GM21526 (cell line): ENCODE results near the gene TSPAN3.

Experiments used
- ATAC-seq: cut with Tn5 transposase; IDR thresholded peaks from one replicate; pipeline ENCODE4 v1.9.1; 2021; ENCODE audit warnings: moderate library complexity; ENCODE audit not compliant: unreplicated experiment, low FRiP score

The TSPAN3 gene

DNA sequence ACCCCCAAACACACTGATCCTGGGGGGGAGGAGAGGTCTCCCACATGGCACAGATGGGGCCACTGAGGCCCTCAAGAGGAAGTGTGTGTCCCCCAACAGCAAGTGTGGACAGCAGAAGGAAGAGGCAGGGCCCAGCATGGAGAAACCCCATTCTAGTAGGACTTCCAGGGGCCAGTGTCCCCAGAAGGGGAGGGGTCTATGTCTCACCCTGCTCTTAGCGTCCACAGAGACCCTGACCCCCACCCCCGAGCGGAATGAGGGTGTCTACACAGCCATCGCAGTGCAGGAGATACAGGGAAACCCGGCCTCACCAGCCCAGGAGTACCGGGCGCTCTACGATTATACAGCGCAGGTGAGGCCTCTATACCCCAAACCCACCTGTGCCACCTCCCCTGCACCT lies 35.3 kb downstream of the TSPAN3 start:
- no peak for ATAC-seq

DNA sequence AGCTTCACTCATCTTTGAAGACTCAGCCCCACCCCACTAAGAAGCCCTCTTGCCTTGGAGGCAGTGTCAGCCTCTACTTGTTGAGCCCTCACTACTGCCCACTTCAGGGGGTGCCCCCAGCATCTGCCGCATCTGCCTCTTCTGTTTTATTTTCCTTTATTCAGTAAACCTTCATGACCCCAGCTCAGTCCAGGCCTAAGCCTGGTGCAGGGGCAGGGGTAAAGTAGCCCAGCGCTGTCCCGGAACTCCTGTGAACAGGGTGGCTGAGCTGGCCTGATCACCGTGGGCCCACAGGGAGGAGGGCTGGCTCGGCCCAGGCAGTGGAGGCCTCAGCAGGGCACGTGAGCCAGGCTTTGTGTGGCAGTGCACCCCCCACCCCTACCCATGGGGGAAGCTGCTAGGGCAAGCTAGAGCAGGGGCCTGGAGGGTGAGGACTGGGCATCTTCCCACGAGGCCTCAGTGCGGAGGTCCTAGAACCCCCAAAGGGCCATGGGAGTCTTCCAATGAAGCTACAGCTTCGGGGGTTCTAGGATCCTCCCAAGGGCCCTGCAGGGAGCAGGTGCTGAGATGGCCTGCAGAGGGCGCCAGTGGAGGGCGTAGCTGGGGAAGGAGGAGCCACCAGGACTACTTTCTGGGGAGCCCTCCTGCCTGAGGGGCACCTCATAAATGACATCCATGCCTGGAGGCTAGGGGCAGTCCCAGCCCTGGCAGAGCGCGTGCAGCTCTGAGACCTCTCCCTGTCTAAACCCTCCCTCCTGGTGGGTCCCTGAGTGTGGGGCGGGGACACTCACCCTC lies 36.0 kb downstream of the TSPAN3 start:
- no peak for ATAC-seq

DNA sequence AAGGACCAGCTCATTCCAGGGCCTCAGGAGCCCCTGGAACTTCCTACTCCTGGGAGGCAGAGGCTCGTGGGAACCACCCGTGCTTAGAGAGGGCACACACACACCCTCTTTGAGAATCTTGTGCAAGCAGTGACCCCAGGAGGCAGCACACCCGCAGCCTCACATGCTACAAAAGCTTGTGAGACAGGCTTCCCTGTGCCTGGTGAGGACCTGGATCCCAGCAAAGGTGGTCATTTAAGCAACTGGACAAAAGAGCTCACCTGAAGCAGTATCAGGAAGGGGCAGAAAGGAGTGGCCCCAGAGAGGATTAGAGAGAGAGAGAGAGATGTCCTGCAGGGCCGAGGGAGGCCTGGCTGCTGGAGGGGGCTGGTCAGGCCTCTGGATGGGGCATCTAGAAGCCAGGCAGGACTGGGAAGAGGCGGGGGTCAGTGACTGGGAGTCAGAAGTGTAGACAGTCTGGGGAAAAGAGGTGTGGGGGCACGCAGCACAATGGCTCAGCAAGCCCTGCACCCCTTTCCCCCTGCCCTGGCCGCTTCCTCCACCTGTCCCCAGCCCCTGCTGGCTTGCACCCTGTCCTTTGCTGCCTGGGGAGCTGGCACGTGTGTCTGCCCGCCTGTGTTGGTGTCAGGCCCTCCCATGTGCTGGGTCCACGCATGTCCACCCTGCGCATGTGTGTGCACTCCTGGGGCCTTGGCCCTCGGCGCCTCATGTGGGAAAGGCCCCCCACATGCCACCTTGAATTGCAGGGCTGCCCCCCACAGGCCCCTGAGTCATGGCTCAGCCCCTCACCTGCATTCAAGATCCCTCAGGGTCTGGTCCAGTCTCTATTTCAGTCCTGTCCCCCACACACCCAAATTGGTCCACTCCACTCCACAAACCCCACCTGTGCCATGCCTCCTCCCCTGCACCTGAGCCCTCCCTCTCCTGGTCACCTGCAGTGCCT lies 36.9 kb downstream of the TSPAN3 start:
- no peak for ATAC-seq

GRCh38 chr15:77033417-77033728 lies 37.5 kb downstream of the TSPAN3 start:
- no peak for ATAC-seq

DNA sequence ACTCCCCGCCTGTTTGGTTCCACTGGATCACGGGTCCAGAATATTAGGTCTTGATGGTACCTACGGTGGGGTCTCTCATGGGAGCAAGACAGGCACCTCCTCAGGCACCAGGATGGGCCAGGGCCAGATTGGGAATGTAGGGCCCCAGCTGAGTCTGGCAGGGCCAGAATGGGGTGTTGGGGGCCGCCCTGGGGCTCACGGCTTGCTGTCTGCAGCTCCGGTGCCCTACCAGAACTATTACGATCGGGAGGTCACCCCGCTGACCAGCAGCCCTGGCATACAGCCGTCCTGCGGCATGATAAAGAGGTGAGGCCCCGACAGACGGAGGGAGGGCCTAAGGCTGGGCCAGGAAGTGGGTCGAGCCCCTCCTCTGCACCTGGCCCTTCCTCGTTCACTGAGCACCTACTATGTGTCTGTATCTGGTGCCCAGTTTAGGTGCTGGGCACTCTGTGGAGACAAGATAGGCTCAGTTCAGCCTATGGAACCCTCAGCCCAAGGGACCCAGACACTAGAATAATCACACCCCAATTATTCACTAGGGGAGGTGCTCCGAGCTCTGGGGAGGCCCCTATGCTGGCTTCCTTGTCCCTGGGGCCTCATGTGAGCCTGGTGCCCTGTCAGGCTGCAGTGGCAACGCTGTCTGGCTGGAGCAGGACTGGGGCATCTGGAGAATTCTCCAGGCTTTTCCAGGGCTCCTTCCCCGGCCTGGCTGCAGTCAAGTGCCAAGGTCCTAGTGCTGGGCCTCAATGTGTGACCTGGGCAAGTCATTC lies 38.1 kb downstream of the TSPAN3 start:
- no peak for ATAC-seq

GRCh38 chr15:77032052-77032646 lies 38.8 kb downstream of the TSPAN3 start:
- no peak for ATAC-seq

GRCh38 chr15:77031376-77032050 lies 39.4 kb downstream of the TSPAN3 start:
- no peak for ATAC-seq

DNA sequence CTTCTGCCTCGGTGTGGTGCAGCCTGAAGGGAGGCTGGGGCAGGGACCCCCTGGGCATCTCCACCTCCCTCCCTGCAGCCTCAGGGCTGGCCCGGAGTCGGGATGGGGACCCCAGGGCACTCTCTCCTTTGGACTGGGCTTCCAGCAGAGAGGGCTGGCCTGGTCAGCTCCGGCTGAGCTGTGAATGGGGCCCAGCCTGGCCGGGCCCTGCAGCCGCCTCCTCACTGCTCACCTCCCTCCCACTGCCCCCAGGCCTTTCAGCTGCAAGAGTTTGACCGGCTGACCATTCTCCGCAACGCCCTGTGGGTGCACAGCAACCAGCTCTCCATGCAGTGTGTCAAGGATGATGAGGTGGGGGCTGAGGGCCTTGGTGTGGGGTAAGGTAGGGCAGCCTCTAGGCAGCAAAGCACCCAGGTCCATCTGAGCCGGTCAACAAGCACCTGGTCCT lies 40.0 kb downstream of the TSPAN3 start:
- ATAC-seq, result no peak

- no peak for ATAC-seq
Observed at GRCh38 chr15:77030048-77030927, 40.6 kb downstream of the TSPAN3 start.

GRCh38 chr15:77029166-77030047 lies 41.5 kb downstream of the TSPAN3 start:
- ATAC-seq, result no peak

GRCh38 chr15:77028451-77029165 lies 42.3 kb downstream of the TSPAN3 start:
- ATAC-seq, result no peak

DNA sequence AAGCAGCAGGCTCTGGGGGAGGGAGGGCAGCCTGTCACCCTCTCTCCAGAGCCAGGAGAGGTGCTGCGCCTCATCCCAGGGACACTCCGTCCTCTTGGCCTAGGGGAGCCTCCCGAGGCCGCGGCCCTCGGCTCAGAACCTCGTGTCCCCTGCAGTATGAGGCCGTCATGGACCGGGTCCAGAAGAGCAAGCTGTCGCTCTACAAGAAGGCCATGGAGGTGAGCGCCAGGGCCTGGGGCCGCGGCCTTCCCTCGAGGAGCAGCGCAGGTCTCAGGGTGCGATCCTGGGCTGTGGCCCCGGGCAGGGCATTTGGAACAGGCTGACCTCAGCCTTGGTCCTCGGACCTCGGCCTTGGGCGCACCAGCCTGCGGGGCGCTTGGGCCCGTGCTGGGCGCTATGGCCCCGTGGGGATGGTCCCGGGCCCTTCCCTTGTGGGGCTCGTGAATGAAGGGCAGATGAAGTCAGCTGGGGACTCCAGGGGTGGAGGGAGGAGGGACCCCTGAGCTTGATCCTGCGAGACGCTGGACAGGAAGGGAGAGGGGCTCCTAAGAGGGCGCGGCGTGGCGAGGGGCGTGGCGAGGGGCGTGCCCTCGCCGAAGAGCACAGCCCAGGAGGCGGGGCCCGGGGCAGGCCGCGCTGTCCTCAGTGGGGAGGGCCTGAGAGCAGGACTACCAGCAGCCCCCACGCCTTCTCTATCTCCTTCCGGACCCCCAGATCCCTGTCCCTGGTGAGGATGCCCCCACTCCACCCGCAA lies 43.0 kb downstream of the TSPAN3 start:
- no peak for ATAC-seq

GRCh38 chr15:77027111-77027696 lies 43.7 kb downstream of the TSPAN3 start:
- no peak for ATAC-seq

GRCh38 chr15:77026501-77027110 lies 44.3 kb downstream of the TSPAN3 start:
- ATAC-seq, result no peak

GRCh38 chr15:77025941-77026411 lies 44.9 kb downstream of the TSPAN3 start:
- no peak for ATAC-seq
